Effector memory CD8-positive, alpha-beta T cell (primary cell): Measurements from ENCODE around the gene CCN2.

Experiments used
- ATAC-seq: fragments of 150-1000 bp; cut with Tn5 transposase; replicated peaks from 2 replicates; pipeline ENCODE4 v1.10.0; 2021; ENCODE audit warnings: mild to moderate bottlenecking, moderate library complexity
- DNase-seq, 3 experiments: peaks; one replicate each; pipeline ENCODE4 v3.0.0; 2021
- H3K27ac Mint-ChIP-seq, 2 donors: one replicate each; pipeline ENCODE4 v1.8.0; 2022; ENCODE audit warnings: mild to moderate bottlenecking in 2 of 2, mixed read lengths in 2 of 2, moderate library complexity in 2 of 2
- H3K27me3 Mint-ChIP-seq, 2 donors: one replicate each; pipeline ENCODE4 v1.8.0; 2022; ENCODE audit warnings: mixed read lengths in 2 of 2
- H3K36me3 Mint-ChIP-seq: one replicate; pipeline ENCODE4 v1.8.0; 2022; ENCODE audit warnings: mild to moderate bottlenecking, moderate library complexity, mixed read lengths; ENCODE audit not compliant: insufficient read depth
- H3K4me1 Mint-ChIP-seq, 2 donors: one replicate each; pipeline ENCODE4 v1.8.0; 2022; ENCODE audit warnings: low read depth in 2 of 2, mixed read lengths in 2 of 2
- H3K4me3 Mint-ChIP-seq, 2 donors: one replicate each; pipeline ENCODE4 v1.8.0; 2022; ENCODE audit warnings: mild to moderate bottlenecking in 2 of 2, mixed read lengths in 2 of 2, moderate library complexity in 2 of 2
- H3K9me3 Mint-ChIP-seq, 2 donors: one replicate each; pipeline ENCODE4 v1.8.0; 2022; ENCODE audit warnings: mixed read lengths in 2 of 2
- total RNA-seq, 9 experiments: gene quantifications; one replicate each; lab custom pipeline; 2026; lab: John Stamatoyannopoulos, UW

CCN2 gene, protein sequence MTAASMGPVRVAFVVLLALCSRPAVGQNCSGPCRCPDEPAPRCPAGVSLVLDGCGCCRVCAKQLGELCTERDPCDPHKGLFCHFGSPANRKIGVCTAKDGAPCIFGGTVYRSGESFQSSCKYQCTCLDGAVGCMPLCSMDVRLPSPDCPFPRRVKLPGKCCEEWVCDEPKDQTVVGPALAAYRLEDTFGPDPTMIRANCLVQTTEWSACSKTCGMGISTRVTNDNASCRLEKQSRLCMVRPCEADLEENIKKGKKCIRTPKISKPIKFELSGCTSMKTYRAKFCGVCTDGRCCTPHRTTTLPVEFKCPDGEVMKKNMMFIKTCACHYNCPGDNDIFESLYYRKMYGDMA
- total RNA-seq: 0 to 5.3 (median 0) reads per million in 9 experiments

DNA sequence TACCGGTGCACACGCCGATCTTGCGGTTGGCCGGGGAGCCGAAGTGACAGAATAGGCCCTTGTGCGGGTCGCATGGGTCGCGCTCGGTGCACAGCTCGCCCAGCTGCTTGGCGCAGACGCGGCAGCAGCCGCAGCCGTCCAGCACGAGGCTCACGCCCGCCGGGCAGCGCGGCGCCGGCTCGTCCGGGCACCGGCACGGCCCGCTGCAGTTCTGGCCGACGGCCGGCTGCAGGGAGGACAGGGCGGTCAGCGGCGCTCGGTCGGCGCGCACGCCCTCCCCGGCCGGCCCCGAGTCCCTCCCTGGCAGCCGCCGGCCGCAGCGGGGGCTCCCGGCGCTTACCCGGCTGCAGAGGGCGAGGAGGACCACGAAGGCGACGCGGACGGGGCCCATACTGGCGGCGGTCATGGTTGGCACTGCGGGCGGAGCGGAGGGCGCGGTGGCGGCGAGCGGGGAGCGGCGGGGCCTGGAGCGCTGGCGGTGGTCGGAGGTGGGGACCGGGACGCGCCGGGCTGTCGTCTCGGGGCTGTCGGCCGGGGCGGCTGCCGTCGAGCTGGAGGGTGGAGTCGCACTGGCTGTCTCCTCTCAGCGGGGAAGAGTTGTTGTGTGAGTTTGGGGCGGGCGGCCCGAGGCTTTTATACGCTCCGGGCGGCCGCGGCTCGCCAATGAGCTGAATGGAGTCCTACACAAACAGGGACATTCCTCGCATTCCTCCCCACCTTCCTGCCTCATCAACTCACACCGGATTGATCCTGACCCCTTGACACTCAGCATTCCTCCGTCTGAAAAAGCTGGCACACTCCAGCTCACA lies at the start of gene CCN2:
TSS of gene CCN2 (minus strand) at position 606 of the 809 bp plus-strand sequence. CDS start at position 406, 200 bp downstream.
- H3K9me3 Mint-ChIP-seq: no peaks in the 10 kb centered on the region
- H3K27ac Mint-ChIP-seq: peak within 1 kb of the TSS in 1 of 2 donors; percentile 59
- H3K36me3 Mint-ChIP-seq: peaks cover 8% of the 10 kb centered on the region
- DNase-seq (no peak), ATAC-seq (peak; percentile 12)
- H3K27me3 Mint-ChIP-seq: peaks cover 83 to 93% of the 10 kb centered on the region in 2 donors
- H3K4me1 Mint-ChIP-seq: peaks cover 4 to 11% of the 10 kb centered on the region in 2 donors
- peak within 1 kb of the TSS; percentile 76 to 89 for H3K4me3 Mint-ChIP-seq

DNA sequence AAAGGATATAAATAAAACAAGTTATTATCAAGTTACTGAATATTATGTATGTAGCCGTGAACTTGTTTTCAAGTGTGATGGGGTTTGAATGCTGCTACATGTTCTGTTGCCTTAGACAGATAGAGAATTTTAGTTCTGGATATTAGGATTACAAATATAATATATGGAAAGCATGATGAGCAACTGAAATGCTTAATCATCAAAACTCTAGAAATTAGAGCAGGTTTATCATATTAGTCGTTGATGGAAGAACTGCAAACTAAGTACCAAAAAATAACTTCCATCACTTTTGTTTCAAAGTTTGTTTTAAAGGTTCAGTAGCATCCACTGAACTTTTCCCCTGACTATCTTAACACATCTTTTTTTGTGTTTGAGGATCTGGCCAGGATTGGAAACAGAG lies 49.1 kb upstream of the CCN2 start:
- Mint-ChIP-seq H3K9me3 (peaks cover 0 to 7% of the 10 kb centered on the region in 2 donors), H3K27me3 (peaks cover 0 to 19% of the 10 kb centered on the region in 2 donors), H3K4me1 (no peaks in the 10 kb centered on the region), H3K36me3 (no peaks in the 10 kb centered on the region), H3K4me3 (no peak overlapping the region), H3K27ac (no peak overlapping the region)
- no peak for ATAC-seq
- no peak for DNase-seq

DNA sequence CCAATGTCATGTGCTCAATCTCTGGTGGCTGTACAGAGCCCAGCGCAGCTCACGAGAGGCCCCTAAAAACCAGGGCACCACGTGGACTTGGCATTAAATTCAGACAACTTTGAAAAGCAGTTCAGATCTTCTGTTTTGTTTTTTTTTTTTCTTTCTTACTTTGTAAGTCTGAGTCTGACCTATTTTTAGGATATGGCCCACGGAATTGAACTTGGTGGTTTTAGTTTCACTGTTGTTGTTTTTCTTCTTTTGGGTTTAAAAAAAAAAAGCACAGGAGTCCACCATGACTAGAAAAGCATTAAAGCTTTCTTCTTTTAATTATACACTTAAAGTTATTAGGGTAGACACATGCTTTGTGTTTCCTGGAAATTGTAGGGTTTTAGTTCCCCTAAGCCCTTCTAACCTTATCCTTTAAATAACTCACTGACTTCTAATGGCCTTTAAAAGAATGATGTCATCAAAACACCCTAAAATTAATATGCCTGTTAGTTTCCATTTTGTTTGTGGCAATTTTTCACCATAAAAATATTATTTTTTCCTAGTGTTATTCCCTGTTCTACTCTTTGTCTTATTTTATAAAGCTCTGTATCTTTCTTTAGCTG lies 48.5 kb upstream of the CCN2 start:
- H3K27ac Mint-ChIP-seq: no peak overlapping the region

DNA sequence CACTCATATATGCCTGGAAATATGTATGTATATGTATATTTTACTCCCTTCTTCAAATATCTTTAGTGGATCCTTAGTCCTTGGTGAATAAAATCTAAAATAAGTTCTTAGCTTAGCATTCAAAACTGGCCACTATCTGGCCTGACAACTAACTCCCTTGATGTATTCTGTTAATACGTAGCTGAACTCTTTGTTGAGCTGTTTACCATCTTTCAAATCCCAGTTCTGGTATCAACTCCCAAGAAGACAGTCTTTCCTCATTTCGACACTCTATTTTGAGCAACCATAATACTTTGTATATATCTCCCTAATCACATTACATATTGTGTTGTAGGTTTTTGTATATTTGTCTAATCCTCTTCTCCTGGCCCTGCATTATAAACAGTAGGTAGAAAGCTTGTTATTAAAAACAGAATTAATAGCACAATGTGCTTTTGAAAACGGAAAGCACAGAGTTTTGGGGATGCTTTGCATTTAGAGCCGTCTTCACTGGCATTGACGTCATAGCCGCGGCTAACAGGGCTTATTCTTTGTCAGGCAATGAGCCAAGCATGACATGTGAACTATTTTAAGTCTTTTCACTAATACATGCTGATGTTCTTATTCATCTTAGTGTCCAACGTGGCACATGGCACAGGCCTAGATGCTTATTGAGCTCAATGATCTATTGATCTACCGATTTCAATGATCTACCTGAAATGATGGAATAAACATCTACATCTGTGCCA lies 47.2 kb upstream of the CCN2 start:
- no peaks in the 10 kb centered on the region for H3K4me1 Mint-ChIP-seq
- DNase-seq (no peak), ATAC-seq (no peak)
- no peak overlapping the region for H3K27ac Mint-ChIP-seq
- no peaks in the 10 kb centered on the region for H3K36me3 Mint-ChIP-seq
- H3K27me3 Mint-ChIP-seq: peaks cover 0 to 19% of the 10 kb centered on the region in 2 donors
- H3K9me3 Mint-ChIP-seq: peaks cover 0 to 2% of the 10 kb centered on the region in 2 donors
- H3K4me3 Mint-ChIP-seq: no peak overlapping the region

More for the DNA sequence above, 48.5 kb upstream of the CCN2 start:
- Mint-ChIP-seq H3K4me1 (no peaks in the 10 kb centered on the region), H3K9me3 (peaks cover 0 to 7% of the 10 kb centered on the region in 2 donors), H3K4me3 (no peak overlapping the region), H3K27me3 (peaks cover 0 to 19% of the 10 kb centered on the region in 2 donors), H3K36me3 (no peaks in the 10 kb centered on the region)
- ATAC-seq (no peak), DNase-seq (no peak)

DNA sequence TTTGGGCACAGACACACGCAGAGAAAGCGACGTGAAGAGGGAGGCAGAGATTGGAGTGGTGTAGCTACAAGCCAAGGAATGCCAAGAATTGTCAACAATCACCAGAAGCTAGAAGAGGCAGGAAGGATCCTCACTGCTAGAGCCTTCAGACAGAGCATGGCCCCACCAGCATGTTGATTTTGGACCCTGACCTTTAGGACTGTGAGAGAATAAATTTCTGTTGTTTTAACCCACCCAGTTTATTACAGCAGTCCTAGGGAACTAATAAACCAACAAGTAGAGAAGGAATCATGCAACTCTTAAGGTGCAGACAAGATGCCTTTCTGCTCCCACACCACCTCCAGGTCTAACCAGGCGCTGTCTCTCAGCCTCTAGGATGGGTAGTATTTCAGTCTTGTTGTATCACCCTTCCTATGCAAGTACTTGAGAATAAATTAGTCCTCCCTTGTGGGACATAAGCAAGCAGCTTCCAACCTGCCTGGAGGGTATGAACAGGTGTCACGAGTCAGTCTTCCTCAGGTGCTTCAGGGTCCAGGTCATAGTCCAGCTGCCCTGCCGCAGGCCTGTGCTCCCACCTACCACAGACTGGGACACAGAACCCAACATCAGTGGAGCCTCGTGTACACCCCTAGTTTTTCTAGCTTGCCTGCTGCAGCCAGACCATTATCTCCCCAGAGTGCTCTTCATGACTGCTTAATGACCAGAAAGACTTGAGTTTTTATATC lies 46.4 kb upstream of the CCN2 start:
- Mint-ChIP-seq H3K4me1 (no peaks in the 10 kb centered on the region), H3K4me3 (no peak overlapping the region), H3K27ac (no peak overlapping the region), H3K36me3 (no peaks in the 10 kb centered on the region), H3K27me3 (peaks cover 0 to 19% of the 10 kb centered on the region in 2 donors), H3K9me3 (no peaks in the 10 kb centered on the region)
- no peak for ATAC-seq
- no peak for DNase-seq

DNA sequence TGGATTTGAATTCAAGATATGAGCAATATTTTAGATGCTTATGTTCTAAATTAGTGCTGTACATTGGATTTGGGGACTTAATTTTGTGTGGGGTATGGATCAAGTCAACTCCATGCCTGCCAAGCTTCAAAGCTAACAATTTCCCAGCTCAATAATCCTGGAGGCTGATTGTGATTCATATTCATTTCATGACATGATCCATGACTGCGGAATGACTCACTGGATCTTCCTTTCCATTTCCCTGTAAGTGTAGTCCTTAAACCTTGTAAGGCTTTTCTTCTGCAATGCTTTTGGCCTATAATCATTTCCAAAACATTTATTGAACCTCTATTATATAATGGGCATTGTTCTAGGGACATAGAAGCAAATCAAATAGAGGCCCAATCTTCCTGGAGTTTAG lies 44.7 kb upstream of the CCN2 start:
- Mint-ChIP-seq H3K27me3 (peaks cover 0 to 19% of the 10 kb centered on the region in 2 donors), H3K9me3 (no peaks in the 10 kb centered on the region), H3K4me1 (no peaks in the 10 kb centered on the region), H3K36me3 (no peaks in the 10 kb centered on the region), H3K27ac (no peak overlapping the region), H3K4me3 (no peak overlapping the region)
- DNase-seq (no peak), ATAC-seq (no peak)

DNA sequence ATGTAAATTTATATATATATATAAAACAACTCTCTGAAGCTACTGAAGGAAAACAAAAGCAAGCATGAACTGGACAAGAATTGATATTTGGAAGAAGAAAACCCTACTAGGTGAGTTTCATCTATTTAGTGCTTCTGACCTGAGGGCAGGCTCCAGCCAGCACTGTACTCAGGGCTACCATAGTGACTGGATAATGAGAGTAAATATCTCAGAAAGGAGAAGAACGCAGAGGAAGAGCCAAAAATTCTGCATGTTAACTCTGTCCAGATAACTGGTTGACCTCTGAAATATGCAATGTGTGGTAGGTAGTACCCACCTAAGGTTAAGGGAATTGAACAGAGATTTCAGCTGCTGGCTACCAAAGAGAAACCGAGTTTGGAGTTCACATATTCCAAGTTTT lies 41.4 kb upstream of the CCN2 start:
- Mint-ChIP-seq H3K9me3 (no peaks in the 10 kb centered on the region), H3K36me3 (no peaks in the 10 kb centered on the region), H3K4me3 (no peak overlapping the region), H3K27me3 (peaks cover 0 to 8% of the 10 kb centered on the region in 2 donors), H3K27ac (no peak overlapping the region), H3K4me1 (no peaks in the 10 kb centered on the region)
- no peak for DNase-seq
- ATAC-seq: no peak

DNA sequence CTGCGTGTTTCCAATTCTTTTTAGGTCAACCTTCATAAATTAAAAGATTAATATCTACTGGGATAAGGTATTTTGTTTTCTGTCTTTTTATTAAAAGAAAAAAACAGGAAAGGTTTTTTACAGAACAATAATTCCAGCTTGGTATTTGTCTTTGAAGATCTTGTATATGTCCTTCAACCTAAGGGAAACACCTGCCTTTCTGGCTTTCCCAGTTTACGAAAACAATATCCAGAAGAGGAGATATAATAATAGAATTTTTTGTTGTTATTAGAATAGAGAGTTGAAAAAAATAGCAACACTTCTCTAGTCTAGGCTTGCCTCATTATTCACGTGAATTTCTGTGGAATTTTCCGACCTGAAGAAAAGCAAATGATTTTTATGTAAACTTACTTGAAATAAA lies 37.9 kb upstream of the CCN2 start:
- Mint-ChIP-seq H3K27ac (no peak overlapping the region), H3K9me3 (no peaks in the 10 kb centered on the region), H3K27me3 (no peaks in the 10 kb centered on the region), H3K4me3 (no peak overlapping the region), H3K4me1 (no peaks in the 10 kb centered on the region), H3K36me3 (no peaks in the 10 kb centered on the region)
- no peak for ATAC-seq
- no peak for DNase-seq

DNA sequence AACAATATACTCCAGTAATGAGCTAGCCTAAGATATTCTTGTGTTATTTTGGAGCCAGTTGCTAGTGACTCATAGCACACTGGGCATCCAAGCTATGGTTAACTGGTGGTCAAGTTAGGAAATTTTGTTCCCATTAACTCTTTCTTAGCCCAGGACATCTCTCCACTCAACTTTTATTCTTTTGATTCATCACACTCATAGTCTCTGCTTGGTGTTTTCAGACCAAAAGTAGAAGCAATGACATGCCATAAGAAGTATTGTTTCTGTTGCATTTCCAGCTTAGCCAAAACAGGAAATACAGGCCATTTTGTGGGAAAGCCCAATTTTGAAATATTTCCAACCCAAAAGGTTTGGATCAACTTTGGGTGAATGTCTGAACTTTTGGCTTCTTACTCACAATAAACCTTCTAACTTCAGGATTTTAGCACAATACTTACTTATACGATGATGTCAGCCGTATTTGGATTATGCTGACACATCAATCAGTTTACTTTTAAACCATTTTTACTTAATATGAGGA lies 31.6 kb upstream of the CCN2 start:
- Mint-ChIP-seq H3K4me3 (no peak overlapping the region), H3K27ac (no peak overlapping the region), H3K27me3 (peaks cover 0 to 8% of the 10 kb centered on the region in 2 donors), H3K9me3 (no peaks in the 10 kb centered on the region), H3K36me3 (no peaks in the 10 kb centered on the region), H3K4me1 (no peaks in the 10 kb centered on the region)
- no peak for ATAC-seq
- no peak for DNase-seq

DNA sequence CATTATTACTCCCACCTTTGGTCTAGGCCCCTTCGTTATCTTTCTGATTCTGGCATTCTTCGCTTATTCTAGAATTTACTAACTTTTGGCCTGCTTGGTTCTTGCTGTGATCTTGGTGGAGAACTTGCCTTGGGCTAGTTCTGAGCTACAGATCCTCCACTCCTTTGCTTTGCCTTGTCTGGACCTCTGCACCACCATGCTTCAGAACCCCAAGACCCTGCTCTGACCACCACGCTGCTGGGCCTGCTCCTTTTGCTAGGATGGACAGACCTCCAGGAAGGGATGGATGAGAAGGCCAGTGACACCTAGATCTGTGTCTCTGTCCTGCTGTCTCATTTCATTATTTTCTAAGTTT lies 30.4 kb upstream of the CCN2 start:
- no peak overlapping the region for H3K4me3 Mint-ChIP-seq

DNA sequence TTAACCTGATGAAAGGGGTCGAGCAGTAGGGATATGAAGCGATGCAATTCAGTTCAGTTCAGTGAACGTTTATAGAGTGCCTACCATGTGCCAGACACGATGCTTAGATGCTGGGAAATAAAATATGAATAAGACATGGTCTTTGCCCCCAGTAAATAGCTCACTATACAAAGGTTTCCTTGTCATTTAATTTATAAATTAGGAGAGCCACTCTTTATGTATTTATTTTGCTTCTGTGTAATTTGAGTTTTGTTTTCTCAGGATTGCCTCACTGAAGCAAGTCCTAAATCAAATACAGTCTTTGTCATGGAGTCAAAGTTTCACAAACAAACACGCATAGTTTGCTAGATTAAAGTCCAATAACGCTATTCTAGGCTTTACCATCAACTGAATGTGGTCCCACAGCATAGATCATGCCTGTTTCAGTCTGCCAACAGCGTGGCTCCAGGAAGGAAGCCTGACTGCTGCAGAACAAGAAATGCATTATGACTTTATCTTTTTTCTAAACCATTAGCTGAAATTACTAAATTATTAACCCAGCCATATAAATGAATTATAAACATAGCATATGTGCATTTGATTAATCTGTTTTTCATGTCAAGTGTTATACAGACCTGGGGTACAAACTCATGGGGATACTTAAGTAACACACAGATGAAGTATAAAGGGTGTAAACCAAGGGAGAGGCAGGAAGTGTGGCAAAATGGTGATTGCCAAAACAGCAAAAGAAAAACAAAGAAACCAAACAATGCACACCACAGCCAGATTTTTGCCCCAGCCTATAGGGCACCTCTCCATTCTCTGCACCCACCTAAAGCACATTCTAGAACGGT lies 29.8 kb upstream of the CCN2 start:
- H3K36me3 Mint-ChIP-seq: no peaks in the 10 kb centered on the region
- no peaks in the 10 kb centered on the region for H3K9me3 Mint-ChIP-seq
- no peak overlapping the region for H3K27ac Mint-ChIP-seq
- DNase-seq: no peak
- ATAC-seq: no peak
- no peaks in the 10 kb centered on the region for H3K4me1 Mint-ChIP-seq
- H3K27me3 Mint-ChIP-seq: peaks cover 0 to 8% of the 10 kb centered on the region in 2 donors
- no peak overlapping the region for H3K4me3 Mint-ChIP-seq

More for the DNA sequence above, 30.4 kb upstream of the CCN2 start:
- no peaks in the 10 kb centered on the region for H3K36me3 Mint-ChIP-seq
- H3K27me3 Mint-ChIP-seq: peaks cover 0 to 8% of the 10 kb centered on the region in 2 donors
- H3K9me3 Mint-ChIP-seq: no peaks in the 10 kb centered on the region
- DNase-seq (no peak), ATAC-seq (no peak)
- no peak overlapping the region for H3K27ac Mint-ChIP-seq
- H3K4me1 Mint-ChIP-seq: no peaks in the 10 kb centered on the region

DNA sequence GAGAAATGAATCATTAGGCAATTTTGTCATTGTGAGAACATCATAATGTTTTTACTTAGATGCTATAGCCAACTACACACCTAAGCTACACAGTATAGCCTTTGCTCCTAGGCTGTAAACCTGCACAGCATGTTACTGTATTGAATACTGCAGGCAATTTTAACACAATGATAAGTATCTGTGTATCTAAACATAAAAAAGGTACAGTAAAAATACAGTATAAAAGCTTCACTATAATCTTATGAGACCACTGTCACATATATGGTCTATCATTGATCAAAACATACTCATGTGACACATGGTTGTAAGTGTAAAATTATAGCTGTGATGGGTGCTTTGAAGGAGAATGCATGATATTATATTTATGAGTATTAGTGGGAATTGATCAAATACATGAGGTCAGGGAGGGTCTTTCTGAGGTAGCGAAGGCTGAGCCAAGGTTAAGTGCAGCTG lies 29.2 kb upstream of the CCN2 start:
- Mint-ChIP-seq H3K4me1 (no peaks in the 10 kb centered on the region), H3K9me3 (no peaks in the 10 kb centered on the region), H3K27ac (no peak overlapping the region), H3K4me3 (no peak overlapping the region), H3K36me3 (no peaks in the 10 kb centered on the region), H3K27me3 (peaks cover 0 to 8% of the 10 kb centered on the region in 2 donors)
- ATAC-seq (no peak), DNase-seq (no peak)
